K562 (cell line): ENCODE measurements around the gene MVB12B.

Experiments used
- CCAR2 ChIP-seq: fragments of 200-400 bp; formaldehyde crosslinking; IDR thresholded peaks from 2 replicates; pipeline ENCODE4 v1.6.1; 2017; ENCODE audit warnings: mild to moderate bottlenecking, low read depth, low read length
- CEBPB ChIP-seq: fragments of 450-650 bp; IDR thresholded peaks from 2 replicates; pipeline ENCODE4 v1.6.1; 2016; ENCODE audit warnings: missing genetic modification characterization, missing compliant biosample characterization
- JUND ChIP-seq, 2 experiments: IDR thresholded peaks; 2 replicates in 1 of 2; 3 replicates in 1 of 2; pipeline ENCODE4 v1.6.1; 2011; ENCODE audit warnings: borderline replicate concordance in 2 of 2, low read depth in 2 of 2, low read length in 2 of 2, improper control_type of control experiment in 1 of 2, missing biosample characterization in 1 of 2, missing genetic modification characterization in 1 of 2, missing genetic modification reagents in 1 of 2
- MTA1 ChIP-seq: fragments of 450-650 bp; IDR thresholded peaks from 2 replicates; pipeline ENCODE4 v1.6.1; 2017; ENCODE audit warnings: borderline replicate concordance
- PREB ChIP-seq: sonication (generic); formaldehyde crosslinking; IDR thresholded peaks from 2 replicates; pipeline ENCODE4 v1.8.1; 2023; ENCODE audit warnings: mild to moderate bottlenecking, missing genetic modification reagents
- SMARCE1 ChIP-seq: fragments of 450-650 bp; IDR thresholded peaks from 2 replicates; pipeline ENCODE4 v1.7.1; 2016; ENCODE audit warnings: mild to moderate bottlenecking
- TAF1 ChIP-seq: IDR thresholded peaks from 2 replicates; pipeline ENCODE4 v1.6.1; 2011; ENCODE audit warnings: mild to moderate bottlenecking, low read length, moderate library complexity; ENCODE audit not compliant: insufficient read depth, control insufficient read depth, severe bottlenecking; ENCODE audit errors: extremely low read depth
- TAL1 ChIP-seq: fragments of 450-650 bp; IDR thresholded peaks from 2 replicates; pipeline ENCODE4 v1.6.1; 2016; ENCODE audit warnings: mild to moderate bottlenecking
- TCF3 ChIP-seq: sonication (generic); formaldehyde crosslinking; IDR thresholded peaks from 2 replicates; pipeline ENCODE4 v1.4.0; 2020; ENCODE audit warnings: mild to moderate bottlenecking, missing genetic modification reagents
- ZBTB43 ChIP-seq: sonication (generic); formaldehyde crosslinking; IDR thresholded peaks from 2 replicates; pipeline ENCODE4 v1.8.0; 2023; ENCODE audit warnings: mild to moderate bottlenecking, missing genetic modification reagents
- ZNF274 ChIP-seq: IDR thresholded peaks from 2 replicates; pipeline ENCODE4 v1.6.1; 2011; ENCODE audit warnings: low read depth, mild to moderate bottlenecking, low read length, moderate library complexity, borderline replicate concordance
- ZNF512 ChIP-seq: IDR thresholded peaks from 2 replicates; pipeline ENCODE4 v1.6.1; 2016; ENCODE audit warnings: missing genetic modification characterization, missing compliant biosample characterization
- TF ChIP-seq, protein P1 (sequence below): sonication (generic); formaldehyde crosslinking; IDR thresholded peaks from 2 replicates; pipeline ENCODE4 v1.8.1; 2023; ENCODE audit warnings: mild to moderate bottlenecking, missing genetic modification reagents
- TF ChIP-seq, protein P2 (sequence below), 3 experiments: IDR thresholded peaks in 2 of 3; conservative IDR thresholded peaks in 1 of 3; 2 replicates each; pipeline ENCODE4 v1.5.1; 2011 to 2012; ENCODE audit warnings: low read length in 3 of 3, mild to moderate bottlenecking in 3 of 3, control low read depth in 2 of 3, improper control_type of control experiment in 1 of 3, inconsistent platforms in 1 of 3, low read depth in 1 of 3, mixed read lengths in 1 of 3, moderate library complexity in 1 of 3; ENCODE audit not compliant: insufficient read depth in 2 of 3

DNA sequence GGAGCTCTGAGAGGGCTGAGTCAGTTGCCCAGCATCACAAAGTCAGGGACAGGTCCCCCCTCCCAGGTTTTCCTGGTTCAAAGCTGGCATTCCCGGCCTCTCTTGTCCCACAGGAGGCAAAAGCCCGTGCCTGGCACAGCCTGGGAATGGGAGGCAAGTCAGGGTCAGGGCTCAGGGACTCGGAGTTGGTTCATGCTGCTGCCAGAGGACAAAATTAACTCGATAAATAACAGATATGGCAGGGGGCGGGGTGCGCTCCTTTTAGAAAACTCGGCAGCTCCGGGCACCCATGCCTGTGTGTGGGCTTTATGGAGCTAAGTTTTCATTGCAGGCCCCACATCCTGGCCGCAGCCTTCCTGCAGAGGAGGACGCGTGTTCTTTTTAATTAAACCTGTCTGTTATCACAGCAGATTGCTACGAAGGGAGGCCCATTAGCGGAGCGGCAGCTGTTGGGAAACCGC lies 224.3 kb downstream of the MVB12B start:
- TF ChIP-seq CCAR2 = no peak
- TF ChIP-seq, protein P1, sequence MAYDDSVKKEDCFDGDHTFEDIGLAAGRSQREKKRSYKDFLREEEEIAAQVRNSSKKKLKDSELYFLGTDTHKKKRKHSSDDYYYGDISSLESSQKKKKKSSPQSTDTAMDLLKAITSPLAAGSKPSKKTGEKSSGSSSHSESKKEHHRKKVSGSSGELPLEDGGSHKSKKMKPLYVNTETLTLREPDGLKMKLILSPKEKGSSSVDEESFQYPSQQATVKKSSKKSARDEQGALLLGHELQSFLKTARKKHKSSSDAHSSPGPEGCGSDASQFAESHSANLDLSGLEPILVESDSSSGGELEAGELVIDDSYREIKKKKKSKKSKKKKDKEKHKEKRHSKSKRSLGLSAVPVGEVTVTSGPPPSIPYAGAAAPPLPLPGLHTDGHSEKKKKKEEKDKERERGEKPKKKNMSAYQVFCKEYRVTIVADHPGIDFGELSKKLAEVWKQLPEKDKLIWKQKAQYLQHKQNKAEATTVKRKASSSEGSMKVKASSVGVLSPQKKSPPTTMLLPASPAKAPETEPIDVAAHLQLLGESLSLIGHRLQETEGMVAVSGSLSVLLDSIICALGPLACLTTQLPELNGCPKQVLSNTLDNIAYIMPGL (CRISPR knock-in tag) = no peak
- TF ChIP-seq, protein P2, sequence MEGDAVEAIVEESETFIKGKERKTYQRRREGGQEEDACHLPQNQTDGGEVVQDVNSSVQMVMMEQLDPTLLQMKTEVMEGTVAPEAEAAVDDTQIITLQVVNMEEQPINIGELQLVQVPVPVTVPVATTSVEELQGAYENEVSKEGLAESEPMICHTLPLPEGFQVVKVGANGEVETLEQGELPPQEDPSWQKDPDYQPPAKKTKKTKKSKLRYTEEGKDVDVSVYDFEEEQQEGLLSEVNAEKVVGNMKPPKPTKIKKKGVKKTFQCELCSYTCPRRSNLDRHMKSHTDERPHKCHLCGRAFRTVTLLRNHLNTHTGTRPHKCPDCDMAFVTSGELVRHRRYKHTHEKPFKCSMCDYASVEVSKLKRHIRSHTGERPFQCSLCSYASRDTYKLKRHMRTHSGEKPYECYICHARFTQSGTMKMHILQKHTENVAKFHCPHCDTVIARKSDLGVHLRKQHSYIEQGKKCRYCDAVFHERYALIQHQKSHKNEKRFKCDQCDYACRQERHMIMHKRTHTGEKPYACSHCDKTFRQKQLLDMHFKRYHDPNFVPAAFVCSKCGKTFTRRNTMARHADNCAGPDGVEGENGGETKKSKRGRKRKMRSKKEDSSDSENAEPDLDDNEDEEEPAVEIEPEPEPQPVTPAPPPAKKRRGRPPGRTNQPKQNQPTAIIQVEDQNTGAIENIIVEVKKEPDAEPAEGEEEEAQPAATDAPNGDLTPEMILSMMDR (IDR thresholded peaks at IDR 0.05 in 2 of 3, conservative IDR thresholded peaks at IDR 0.05 in 1 of 3; ENCODE audit: insufficient read depth in 2 of 3, low read depth in 1 of 3, low read length in 3 of 3) = no peak
- TF ChIP-seq ZNF274 = no peak
- no peak for TF ChIP-seq MTA1
- no peak for TF ChIP-seq ZNF512 (tag)
- no peak for TF ChIP-seq TAF1
- no peak for TF ChIP-seq TAL1
- no peak for TF ChIP-seq JUND (IDR thresholded peaks at IDR 0.05; ENCODE audit: borderline replicate concordance, low read depth, low read length)
- TF ChIP-seq JUND (tag; IDR thresholded peaks at IDR 0.05; ENCODE audit: borderline replicate concordance, low read depth, low read length) = no peak
- no peak for TF ChIP-seq CEBPB (tag)
- no peak for TF ChIP-seq ZBTB43 (CRISPR knock-in tag)
- TF ChIP-seq TCF3 = no peak
- TF ChIP-seq SMARCE1 = no peak
- no peak for TF ChIP-seq PREB
